Measurements from ENCODE around the gene ZXDC.

Gene ZXDC

GRCh38 chr3:126454025-126454424 is 21.7 kb downstream of the ZXDC start:
- no peaks in the 10 kb centered on the region for H3K4me1 ChIP-seq (ENCODE audit: insufficient read depth, poor library complexity, severe bottlenecking)

GRCh38 chr3:126452213-126452612 is 23.5 kb downstream of the ZXDC start:
- H3K36me3 ChIP-seq (ENCODE audit: low read depth) = peaks cover 64% of the 10 kb centered on the region
- no peaks in the 10 kb centered on the region for H3K4me1 ChIP-seq (ENCODE audit: insufficient read depth, poor library complexity, severe bottlenecking)
- H3K27ac ChIP-seq (ENCODE audit: poor library complexity, severe bottlenecking) = no peak overlapping the region
- no peak overlapping the region for H3K4me3 ChIP-seq (ENCODE audit: severe bottlenecking)
- no peaks in the 10 kb centered on the region for H3K9me3 ChIP-seq (ENCODE audit: severe bottlenecking)
- H3K27me3 ChIP-seq (ENCODE audit: insufficient read depth, poor library complexity, severe bottlenecking) = no peaks in the 10 kb centered on the region
- TF ChIP-seq CTCF (IDR thresholded peaks at IDR 0.05; ENCODE audit: poor library complexity, severe bottlenecking) = no peak
- DNase-seq (ENCODE audit: low spot score) = no peak
- ATAC-seq (ENCODE audit: low read depth) = no peak

More at GRCh38 chr3:126454025-126454424, 21.7 kb downstream of the ZXDC start:
- Histone ChIP-seq H3K27ac (ENCODE audit: poor library complexity, severe bottlenecking) (no peak overlapping the region), H3K9me3 (ENCODE audit: severe bottlenecking) (no peaks in the 10 kb centered on the region), H3K36me3 (ENCODE audit: low read depth) (peaks cover 78% of the 10 kb centered on the region), H3K4me3 (ENCODE audit: severe bottlenecking) (no peak overlapping the region), H3K27me3 (ENCODE audit: insufficient read depth, poor library complexity, severe bottlenecking) (no peaks in the 10 kb centered on the region)
- DNase-seq (ENCODE audit: low spot score) = no peak
- no peak for TF ChIP-seq CTCF (IDR thresholded peaks at IDR 0.05; ENCODE audit: poor library complexity, severe bottlenecking)
- ATAC-seq (ENCODE audit: low read depth) = no peak

GRCh38 chr3:126451511-126451910 is 24.2 kb downstream of the ZXDC start:
- Histone ChIP-seq H3K9me3 (ENCODE audit: severe bottlenecking) (no peaks in the 10 kb centered on the region), H3K4me3 (ENCODE audit: severe bottlenecking) (no peak overlapping the region), H3K36me3 (ENCODE audit: low read depth) (peaks cover 64% of the 10 kb centered on the region), H3K27ac (ENCODE audit: poor library complexity, severe bottlenecking) (no peak overlapping the region), H3K27me3 (ENCODE audit: insufficient read depth, poor library complexity, severe bottlenecking) (no peaks in the 10 kb centered on the region), H3K4me1 (ENCODE audit: insufficient read depth, poor library complexity, severe bottlenecking) (no peaks in the 10 kb centered on the region)
- no peak for TF ChIP-seq CTCF (IDR thresholded peaks at IDR 0.05; ENCODE audit: poor library complexity, severe bottlenecking)
- DNase-seq (ENCODE audit: low spot score) (no peak), ATAC-seq (ENCODE audit: low read depth) (no peak)

- Histone ChIP-seq H3K4me1 (ENCODE audit: insufficient read depth, poor library complexity, severe bottlenecking) (no peaks in the 10 kb centered on the region), H3K4me3 (ENCODE audit: severe bottlenecking) (no peak overlapping the region), H3K27me3 (ENCODE audit: insufficient read depth, poor library complexity, severe bottlenecking) (no peaks in the 10 kb centered on the region), H3K27ac (ENCODE audit: poor library complexity, severe bottlenecking) (no peak overlapping the region), H3K9me3 (ENCODE audit: severe bottlenecking) (no peaks in the 10 kb centered on the region), H3K36me3 (ENCODE audit: low read depth) (peaks cover 64% of the 10 kb centered on the region)
- no peak for TF ChIP-seq CTCF (IDR thresholded peaks at IDR 0.05; ENCODE audit: poor library complexity, severe bottlenecking)
- no peak for DNase-seq (ENCODE audit: low spot score)
- no peak for ATAC-seq (ENCODE audit: low read depth)
Measured at GRCh38 chr3:126450744-126451143, 24.9 kb downstream of the ZXDC start.

- no peak overlapping the region for H3K27ac ChIP-seq (ENCODE audit: poor library complexity, severe bottlenecking)
- DNase-seq (ENCODE audit: low spot score) (no peak), ATAC-seq (ENCODE audit: low read depth) (no peak)
- H3K4me3 ChIP-seq (ENCODE audit: severe bottlenecking) = no peak overlapping the region
- no peaks in the 10 kb centered on the region for H3K9me3 ChIP-seq (ENCODE audit: severe bottlenecking)
- peaks cover 60% of the 10 kb centered on the region for H3K36me3 ChIP-seq (ENCODE audit: low read depth)
- H3K4me1 ChIP-seq (ENCODE audit: insufficient read depth, poor library complexity, severe bottlenecking) = no peaks in the 10 kb centered on the region
- TF ChIP-seq CTCF (IDR thresholded peaks at IDR 0.05; ENCODE audit: poor library complexity, severe bottlenecking) = no peak
- no peaks in the 10 kb centered on the region for H3K27me3 ChIP-seq (ENCODE audit: insufficient read depth, poor library complexity, severe bottlenecking)
Measured at GRCh38 chr3:126450219-126450618, 25.5 kb downstream of the ZXDC start.

Data from RWPE2 (cell line).